ENCODE results near the gene SLC11A1. TPM values are rescaled to one million over a fixed set of nuclear protein-coding genes. Genes with fewer than 3 reads are reported as not detected.

SLC11A1 gene
- total RNA-seq, 1 donor from 2014 or later, result 302 TPM

GRCh38 chr2:218367415-218368149 lies 14.5 kb upstream of the SLC11A1 start:
- Histone ChIP-seq H3K27ac (peak overlapping the region; percentile 98), H3K9me3 (no peaks in the 10 kb centered on the region), H3K4me1 (peaks cover 36% of the 10 kb centered on the region), H3K27me3 (no peaks in the 10 kb centered on the region), H3K36me3 (no peaks in the 10 kb centered on the region), H3K4me3 (peak overlapping the region; percentile 65)
- TF ChIP-seq CTCF (IDR thresholded peaks at IDR 0.05), result no peak
- intact Hi-C loops (cut with DNase I), result no loop called here
- ATAC-seq, result peak; percentile 90
- DNase-seq, result peak; percentile 98

- ATAC-seq (no peak), DNase-seq (no peak)
- Histone ChIP-seq H3K36me3 (no peaks in the 10 kb centered on the region), H3K4me1 (peaks cover 36% of the 10 kb centered on the region), H3K4me3 (peak overlapping the region; percentile 65), H3K27ac (peak overlapping the region; percentile 98), H3K9me3 (no peaks in the 10 kb centered on the region), H3K27me3 (no peaks in the 10 kb centered on the region)
- no peak for TF ChIP-seq CTCF (IDR thresholded peaks at IDR 0.05)
- intact Hi-C loops (cut with DNase I), result no loop called here
Measured at GRCh38 chr2:218368150-218368528, 13.9 kb upstream of the SLC11A1 start.

- H3K27ac ChIP-seq, result peak overlapping the region; percentile 98
- H3K36me3 ChIP-seq, result no peaks in the 10 kb centered on the region
- no peak for TF ChIP-seq CTCF (IDR thresholded peaks at IDR 0.05)
- H3K4me1 ChIP-seq, result peaks cover 36% of the 10 kb centered on the region
- intact Hi-C loops (cut with DNase I), result no loop called here
- no peaks in the 10 kb centered on the region for H3K9me3 ChIP-seq
- peak overlapping the region; percentile 65 for H3K4me3 ChIP-seq
- peak; percentile 72 for DNase-seq
- ATAC-seq, result peak; percentile 13
- H3K27me3 ChIP-seq, result no peaks in the 10 kb centered on the region
Measured at GRCh38 chr2:218368621-218369153, 13.4 kb upstream of the SLC11A1 start.

GRCh38 chr2:218369330-218369729 lies 12.7 kb upstream of the SLC11A1 start:
- DNase-seq (peak; percentile 70), ATAC-seq (peak; percentile 35)
- Histone ChIP-seq H3K27ac (peak overlapping the region; percentile 98), H3K9me3 (no peaks in the 10 kb centered on the region), H3K4me3 (peak overlapping the region; percentile 65), H3K36me3 (no peaks in the 10 kb centered on the region), H3K27me3 (no peaks in the 10 kb centered on the region), H3K4me1 (peaks cover 36% of the 10 kb centered on the region)
- intact Hi-C loops (cut with DNase I), result no loop called here
- TF ChIP-seq CTCF (IDR thresholded peaks at IDR 0.05), result no peak

GRCh38 chr2:218370410-218371063 lies 11.5 kb upstream of the SLC11A1 start:
- Histone ChIP-seq H3K4me3 (no peak overlapping the region), H3K27me3 (no peaks in the 10 kb centered on the region), H3K9me3 (no peaks in the 10 kb centered on the region), H3K27ac (peak overlapping the region; percentile 98), H3K36me3 (no peaks in the 10 kb centered on the region), H3K4me1 (peaks cover 36% of the 10 kb centered on the region)
- intact Hi-C loops (cut with DNase I), result no loop called here
- ATAC-seq, result peak; percentile 64
- peak; percentile 82 for DNase-seq
- no peak for TF ChIP-seq CTCF (IDR thresholded peaks at IDR 0.05)
